GM18867 (cell line): ENCODE results near the gene RAB27B.
A peak's percentile ranks its signal among the peaks of the same experiment; 100 is the strongest.
"Not testable (repeated sequence)": the region's sequence is repeated elsewhere in the genome, so short reads cannot be mapped to it uniquely, and the experiment has no call there.

Experiments used
- ATAC-seq: cut with Tn5 transposase; IDR thresholded peaks from one replicate; pipeline ENCODE4 v1.9.1; 2021; ENCODE audit warnings: mild to moderate bottlenecking, moderate library complexity; ENCODE audit not compliant: unreplicated experiment

Gene RAB27B, protein sequence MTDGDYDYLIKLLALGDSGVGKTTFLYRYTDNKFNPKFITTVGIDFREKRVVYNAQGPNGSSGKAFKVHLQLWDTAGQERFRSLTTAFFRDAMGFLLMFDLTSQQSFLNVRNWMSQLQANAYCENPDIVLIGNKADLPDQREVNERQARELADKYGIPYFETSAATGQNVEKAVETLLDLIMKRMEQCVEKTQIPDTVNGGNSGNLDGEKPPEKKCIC

DNA sequence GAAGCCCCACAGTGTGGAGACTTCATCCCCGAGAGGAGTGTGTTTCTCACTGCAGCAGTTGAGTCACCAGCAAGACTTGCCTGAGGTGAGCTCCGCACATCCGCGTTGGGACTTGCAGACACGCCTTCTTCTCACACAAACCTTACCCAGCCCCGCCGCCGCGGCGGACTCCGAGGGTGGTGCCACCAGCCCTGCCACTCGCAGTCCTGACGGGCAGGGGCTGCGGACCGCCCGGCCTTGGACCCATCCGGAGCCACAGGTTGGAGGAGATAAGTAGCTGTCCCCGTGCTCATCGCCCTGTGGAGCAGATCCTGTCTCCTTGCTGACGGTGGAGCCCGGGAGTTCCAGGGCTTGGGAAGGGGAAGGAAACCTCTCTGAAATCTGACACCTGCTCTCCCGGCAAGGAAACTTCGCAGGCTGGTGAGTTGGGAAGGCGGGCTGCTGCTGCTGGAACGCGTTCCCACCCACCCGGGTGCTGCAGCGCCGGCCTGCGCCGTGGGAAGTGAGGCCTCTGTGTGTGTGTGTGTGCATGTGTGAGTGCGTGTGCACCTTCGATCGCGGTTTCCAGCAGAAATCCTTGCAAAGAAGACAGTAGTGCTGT, at the start of gene RAB27B:
RAB27B (plus strand) TSS at position 197 of the 601 bp plus-strand sequence. CDS start 49,109 bp downstream, outside the sequence.
- no peak for ATAC-seq

DNA sequence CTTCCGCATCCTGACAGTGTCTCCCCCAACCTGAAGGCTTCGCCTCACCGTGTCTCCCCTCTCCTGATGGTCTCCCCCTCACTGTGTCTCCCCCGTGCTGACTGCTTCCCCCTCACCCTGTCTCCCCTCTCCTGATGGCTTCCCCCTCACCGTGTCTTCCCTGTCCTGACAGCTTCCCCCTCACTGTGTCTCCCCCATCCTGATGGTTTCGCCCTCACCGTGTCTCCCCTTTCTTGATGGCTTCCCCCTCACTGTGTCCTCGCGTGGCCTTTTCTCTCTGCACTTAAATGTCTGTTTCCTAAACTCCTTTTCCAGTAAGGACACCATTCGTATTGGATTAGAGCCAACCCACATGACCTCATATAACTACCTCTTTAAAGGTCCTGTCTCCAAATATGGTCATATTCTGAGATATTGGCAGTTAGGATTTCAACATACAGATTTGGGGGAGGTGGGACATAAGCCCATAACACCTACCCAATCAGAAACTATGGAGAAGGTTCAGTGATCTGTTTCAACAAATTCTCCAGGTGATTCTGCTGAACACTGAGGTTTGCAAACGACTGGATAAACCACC, 47.9 kb upstream of the RAB27B start:
- ATAC-seq, result no peak

DNA sequence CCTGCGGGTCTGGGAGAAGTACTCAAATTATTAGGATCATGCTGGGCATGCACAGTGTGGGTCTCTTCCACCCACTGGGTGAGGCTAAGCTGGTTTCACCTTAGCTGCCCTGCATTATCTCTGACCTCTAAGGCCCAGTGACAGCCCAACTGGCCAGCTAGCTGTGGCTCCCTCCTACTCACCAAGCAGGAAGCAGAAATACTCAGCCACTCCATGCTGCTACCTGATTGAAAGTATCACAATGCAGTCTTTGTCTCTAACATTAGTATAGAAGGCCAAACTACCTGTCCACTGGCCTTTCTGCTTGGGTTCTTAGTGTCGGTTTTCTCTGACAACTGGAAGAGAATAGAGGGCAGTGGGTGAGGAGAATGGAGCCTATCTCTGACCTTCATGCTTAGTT, 47.3 kb upstream of the RAB27B start:
- no peak for ATAC-seq

DNA sequence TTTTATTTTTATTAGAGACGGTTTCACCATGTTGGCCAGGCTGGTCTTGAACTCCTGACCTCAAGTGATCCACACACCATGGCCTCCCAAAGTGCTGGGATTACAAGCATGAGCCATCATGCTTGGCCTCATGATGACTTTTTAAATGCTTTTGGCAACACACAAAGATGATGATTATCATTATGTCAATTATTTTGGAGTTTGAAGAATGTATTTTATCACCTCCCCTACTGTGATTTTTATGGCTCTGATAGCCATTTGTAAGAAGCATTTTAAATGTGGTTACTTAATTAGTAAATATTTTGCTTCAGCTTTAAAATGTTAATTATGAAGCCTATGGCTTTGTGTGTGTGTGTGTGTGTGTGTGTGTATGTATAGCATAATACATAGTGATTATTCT, 45.1 kb upstream of the RAB27B start:
- ATAC-seq, result no peak

DNA sequence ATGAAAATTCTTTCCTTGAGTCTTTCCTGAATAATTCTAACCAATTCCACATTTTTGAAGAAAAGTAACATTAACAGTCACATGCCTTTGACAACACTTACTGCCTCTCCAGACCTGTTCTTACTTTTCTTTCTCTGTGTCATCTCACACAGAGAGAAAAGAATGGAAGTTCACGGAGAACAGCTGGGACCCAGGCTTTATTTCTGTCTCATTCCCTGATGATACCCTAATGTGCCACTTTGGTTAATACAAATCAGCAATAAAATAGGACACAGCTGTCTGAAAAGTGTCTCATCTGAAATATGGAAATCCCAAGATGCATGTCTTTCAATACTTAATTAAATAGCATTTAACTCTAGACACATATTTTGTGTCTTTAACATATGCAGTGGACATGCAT, 42.1 kb upstream of the RAB27B start:
- ATAC-seq, result no peak

DNA sequence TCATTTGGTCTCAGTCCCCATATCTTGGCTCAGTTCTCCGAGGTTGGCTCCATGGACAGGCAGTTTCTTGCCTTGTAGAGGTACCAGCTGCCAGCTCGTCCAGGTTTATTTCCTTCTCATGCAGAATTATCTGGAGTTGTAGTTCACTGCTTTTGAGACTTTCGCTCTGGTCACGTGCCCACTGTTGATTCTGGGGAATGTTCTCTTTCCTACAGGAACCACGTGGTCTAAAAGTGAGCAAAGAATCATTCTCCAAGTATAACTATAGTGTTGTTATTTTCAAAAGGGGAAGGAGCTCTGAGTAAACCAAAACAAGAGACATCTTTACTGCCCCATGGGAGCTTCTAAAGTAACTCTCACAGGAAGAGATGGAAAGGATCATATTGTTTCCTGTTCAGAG, 41.2 kb upstream of the RAB27B start:
- ATAC-seq, result no peak

DNA sequence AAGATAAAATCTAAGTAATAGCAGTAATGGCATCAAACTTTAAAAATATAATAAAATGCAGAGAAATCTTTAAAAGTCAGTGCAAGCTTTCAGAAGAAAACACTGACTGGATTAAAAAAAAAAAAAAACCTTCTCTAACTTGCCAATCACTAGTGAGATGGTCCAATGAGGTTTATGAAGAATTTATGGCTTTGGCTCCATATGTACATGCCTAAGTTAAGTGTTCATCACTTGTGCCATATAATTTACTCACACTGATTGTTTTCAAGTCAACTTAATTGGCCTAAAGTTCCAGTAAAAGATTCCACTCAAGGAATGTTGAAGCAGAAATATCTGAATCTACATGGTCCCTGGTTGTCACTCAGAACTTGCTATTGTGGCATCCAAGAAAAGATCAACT, 40.7 kb upstream of the RAB27B start:
- ATAC-seq, result no peak

DNA sequence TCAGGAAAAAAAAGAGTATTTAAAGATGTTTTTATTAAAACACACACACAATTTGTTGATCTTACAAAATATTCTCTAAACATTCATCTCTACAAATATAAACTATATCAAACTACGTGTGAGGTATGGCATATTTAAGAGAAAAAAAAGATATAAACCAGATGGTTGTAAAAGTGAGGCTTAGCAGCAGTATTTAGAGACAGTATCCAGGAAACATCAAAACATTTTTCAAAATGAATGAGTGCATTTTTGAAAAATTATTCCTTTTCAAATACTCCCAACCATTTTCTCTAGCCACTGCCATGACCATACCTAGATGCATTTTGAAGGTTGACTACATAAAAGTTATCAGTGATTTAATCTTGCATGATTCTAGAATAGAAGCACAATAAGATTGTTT, 38.2 kb upstream of the RAB27B start:
- no peak for ATAC-seq

DNA sequence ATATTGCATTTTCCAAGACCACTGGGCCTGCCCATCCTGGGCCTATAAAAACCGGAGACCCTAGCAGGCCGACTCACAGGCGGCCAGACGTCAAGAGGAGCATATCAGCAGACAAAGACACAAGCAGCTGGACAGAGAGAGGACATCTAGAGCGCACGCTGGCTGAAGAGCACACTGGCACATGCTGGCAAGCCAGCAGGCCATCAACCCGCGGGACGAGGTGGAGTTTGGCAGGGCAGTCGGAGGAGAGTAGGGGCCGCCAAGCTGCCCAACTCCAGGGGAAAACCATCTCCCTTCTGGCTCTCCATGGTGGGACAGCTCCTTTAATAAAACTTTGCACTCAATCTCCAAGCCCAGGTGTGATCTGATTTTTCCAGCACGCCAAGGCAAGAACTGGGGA, 36.6 kb upstream of the RAB27B start:
- no peak for ATAC-seq

DNA sequence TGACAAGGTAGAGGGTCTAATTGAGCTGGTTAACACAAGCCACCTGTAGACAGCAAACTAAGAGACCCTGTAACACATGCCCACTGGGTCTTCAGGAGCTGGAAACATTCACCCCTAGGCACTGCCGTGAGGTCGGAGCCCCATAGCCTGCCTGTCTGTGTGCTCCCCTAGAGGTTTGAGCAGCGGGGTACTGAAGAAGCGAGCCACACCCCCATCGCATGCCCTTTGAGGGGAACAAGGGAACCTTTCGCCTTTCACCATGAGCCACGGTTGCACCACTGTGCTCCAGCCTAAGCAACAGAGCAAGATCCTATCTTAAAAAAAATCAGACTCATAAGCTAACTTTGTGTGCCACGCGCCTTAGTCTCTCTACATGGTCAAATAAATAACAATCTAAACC, 36.2 kb upstream of the RAB27B start:
- ATAC-seq, result no peak

DNA sequence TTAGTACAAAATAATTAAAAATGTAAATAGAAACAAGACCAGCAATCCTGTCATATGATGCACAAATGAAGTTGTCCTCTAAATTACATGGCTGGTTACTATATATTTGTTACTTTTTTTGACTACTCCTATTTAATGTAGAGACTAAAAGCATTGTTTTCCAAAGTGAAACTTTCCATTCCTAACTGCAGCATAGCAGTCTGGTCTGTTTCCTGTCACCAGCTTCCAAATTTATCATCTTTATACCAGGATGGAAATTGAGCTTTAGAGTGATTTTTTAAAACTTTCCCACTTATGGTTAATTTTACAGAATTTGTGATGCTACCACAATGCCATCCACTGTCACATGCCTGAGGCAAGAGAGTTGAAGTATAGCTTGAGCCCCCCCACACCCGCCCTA, 33.5 kb upstream of the RAB27B start:
- ATAC-seq, result no peak

DNA sequence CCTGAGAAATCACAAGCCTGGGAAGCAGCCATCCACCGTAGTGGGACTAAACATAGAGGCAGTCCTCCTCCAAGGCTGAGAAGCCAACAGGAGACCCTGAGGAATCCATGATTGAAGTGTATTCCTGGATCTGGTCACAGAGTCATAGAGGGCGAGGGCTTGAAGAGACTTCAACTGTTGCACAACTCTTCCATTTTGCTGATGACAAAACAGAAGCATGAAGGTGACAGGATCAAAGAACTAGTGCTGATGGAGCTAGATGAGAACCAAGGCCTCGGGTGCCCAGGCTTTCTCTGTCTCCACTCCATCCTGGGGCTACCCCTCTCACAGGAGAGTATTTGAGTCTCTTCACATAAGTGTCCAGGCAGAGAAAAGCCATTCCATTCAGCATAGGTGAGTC, 30.1 kb upstream of the RAB27B start:
- no peak for ATAC-seq

DNA sequence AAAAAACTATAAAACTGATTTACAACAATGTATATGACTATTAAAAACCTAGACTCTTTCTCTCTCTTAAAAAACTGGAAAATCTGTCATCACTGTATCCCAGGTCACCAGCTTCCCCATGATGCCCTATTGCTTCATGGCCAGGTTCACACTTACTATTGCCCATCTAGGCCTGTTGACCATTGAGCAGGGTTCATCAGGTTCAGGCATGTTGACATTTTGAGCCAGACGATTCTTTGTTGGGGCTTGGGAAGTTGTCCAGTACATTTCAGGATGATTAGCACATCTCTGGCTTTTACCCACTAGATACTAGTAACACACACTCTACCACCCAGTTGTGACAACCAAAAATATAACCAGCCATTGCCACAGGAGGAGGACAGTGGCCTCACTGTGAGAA, 26.9 kb upstream of the RAB27B start:
- no peak for ATAC-seq

DNA sequence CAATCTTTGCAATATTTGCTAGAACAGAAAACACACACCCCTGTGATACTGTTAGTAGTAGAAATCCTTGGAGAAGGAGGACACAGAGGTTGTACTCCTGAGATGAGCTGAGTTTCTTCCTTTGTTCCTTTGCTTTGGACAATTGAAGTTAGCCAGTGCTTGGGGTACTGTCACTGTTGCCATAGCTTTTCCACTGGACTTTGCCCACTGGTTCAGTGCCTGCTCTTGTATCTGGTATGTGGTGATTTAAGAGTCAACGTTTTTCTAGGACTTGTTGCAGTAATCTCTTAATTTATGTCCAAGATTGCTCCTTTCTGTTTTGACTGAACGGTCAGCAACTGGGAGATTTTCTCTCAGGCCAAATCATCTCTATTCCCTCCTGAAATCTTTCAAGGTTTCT, 26.1 kb upstream of the RAB27B start:
- no peak for ATAC-seq

DNA sequence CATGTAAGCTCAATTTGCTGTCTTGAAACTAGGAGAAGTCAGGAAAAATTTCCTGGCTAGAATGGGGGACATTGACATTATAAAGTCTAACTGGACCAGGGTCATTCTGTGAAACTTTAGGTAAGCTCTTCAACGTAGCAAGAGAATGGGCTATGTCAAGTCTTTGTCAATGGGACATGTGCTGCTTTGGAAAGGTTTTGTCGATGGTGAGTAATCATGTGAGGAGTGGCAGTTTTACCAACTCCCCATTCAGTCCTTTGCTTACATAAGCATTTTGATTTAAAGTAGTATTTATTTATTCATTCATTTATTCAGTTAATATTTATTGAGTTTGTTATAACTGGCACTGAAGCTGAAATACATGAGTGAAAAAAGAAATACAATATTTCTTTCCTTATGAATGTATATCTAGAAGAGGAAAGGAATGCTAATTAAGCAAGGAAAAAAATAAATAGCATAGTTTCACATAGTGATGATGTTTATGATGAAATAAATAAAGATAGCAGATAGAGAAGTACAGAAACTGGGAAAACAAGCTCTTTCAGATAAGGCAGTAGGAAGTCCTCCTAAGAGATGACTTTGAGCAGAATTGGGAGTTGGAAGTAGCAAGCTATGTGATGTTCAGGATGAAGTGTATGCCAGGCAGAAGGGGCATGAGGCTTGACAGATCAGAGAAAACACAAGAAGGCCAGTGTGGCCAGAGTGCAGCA, 25.4 kb upstream of the RAB27B start:
- ATAC-seq, result no peak

DNA sequence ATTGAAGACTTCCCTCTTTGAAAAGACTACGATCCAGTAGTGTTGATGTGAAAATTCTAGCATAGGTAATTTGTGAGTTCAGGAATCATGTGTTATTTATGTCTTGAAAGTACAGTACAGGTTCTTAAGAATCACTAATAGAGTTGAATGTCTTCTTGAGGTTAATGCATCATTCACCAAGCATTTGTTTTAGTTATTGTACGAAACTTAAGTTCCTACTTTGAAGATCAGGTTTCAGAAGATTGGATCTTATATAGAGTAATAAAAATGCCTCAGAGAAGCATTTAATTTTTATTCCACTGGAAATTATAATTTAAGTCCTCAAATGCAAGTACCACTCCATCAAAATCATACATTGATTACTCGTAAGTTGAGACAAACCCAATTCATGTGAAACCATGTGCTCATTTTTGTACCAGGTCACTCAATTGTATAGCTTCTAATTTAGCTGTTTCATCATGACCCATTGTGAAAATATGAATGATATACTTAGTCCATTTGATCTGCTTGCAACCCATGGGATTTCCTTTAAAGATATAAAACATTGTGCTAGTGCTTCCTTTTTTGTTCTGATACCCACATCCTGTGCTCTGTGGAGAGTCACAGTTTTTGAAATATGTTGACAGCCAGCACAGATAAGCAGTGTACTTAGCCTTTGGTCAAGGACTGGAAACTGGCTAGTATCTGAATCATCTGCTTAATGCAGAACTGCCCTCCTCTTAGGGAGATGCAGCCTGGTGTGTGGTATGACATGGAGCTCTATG, 22.5 kb upstream of the RAB27B start:
- no peak for ATAC-seq

DNA sequence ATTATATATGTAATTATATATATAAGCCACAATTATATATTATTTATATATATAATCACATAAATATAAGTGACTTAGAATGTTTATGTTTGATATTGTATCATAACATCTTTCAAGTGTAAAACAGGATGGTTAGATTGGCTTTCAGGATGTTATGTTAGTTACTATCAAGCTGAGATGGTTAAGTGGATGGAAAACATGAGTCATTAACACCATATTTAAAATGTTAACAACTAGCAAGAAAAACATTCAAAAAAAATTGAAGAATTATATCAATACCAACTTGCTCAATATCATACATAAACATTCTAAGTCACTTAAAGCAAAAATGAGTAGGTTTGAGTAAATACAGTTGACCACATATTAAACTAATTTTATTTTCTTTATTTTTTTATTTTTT, 21.8 kb upstream of the RAB27B start:
- ATAC-seq, result no peak

DNA sequence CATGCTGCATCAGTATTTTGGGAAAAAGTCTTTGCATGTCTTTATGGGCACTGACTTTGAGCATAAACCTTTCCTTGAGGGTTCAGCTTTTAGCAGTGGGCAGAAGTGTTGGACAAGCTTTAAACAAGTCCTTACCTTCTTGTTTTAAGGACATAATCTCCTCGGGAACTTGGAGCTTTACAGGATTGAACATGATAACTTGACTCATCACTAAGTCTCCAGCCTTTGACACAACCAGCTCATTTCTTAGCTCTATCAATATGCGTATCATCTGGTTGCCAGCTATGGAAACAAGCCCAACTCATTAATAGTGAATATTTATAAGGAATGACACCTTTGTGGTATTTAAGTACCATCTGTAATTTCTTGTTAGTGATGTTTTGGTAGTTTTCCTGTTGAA, 21.0 kb upstream of the RAB27B start:
- no peak for ATAC-seq

DNA sequence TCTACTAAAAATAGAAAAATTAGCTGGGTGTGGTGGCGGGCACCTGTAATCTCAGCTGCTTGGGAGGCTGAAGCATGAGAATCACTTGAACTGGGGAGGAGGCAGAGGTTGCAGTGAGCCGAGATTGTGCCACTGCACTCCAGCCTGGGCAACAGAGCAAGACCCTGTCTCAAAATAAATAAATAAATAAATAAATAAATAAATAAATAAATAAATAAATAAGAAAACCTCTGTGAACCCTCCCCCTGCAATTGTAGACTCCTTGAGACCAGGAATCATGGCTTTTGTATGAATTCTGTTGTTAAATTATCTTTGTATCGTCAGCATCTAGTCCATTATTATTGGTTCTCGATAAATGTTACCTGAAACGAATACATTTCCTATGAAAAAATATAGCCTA, 17.6 kb upstream of the RAB27B start:
- not testable (repeated sequence) for ATAC-seq

DNA sequence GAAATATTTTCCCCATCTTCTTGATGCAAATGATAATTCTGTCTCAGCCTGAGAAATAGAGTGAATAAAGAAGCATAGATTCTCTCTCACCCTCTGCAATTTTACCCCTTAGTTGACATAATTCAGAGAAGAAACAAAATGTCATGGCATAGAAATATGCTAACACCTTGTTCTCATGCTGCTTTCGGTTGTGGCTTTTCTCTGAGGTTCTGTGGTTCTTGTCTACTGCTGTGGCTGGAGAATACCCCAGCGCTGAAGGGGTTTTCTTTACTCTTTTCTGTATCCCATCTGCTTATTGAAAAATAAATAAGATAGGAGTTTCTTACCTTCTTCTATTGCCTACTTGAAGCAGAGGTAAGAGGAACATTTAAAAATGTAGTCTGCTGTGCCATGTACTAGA, 15.4 kb upstream of the RAB27B start:
- peak; percentile 79 for ATAC-seq

DNA sequence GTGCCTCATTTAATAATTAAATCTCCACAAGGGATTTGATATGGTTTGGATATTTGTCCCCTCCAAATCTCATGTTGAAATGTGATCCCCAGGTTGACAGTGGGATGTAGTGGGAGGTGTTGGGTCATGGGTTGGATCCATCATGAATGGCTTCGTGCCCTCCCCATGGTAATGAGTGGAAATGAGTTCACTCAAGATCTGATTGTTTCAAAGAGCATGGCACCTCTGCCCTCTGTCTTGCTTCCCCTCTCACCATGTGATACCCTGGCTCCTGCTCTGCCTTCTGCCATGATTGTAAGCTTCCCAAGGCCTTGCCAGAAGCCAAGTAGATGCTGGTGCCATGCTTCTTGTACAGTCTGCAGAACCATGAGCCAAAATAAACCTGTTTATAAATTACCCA, 15.0 kb upstream of the RAB27B start:
- ATAC-seq, result no peak
